ENCODE data around the gene DLK2.
"Not testable (repeated sequence)": the region's sequence is repeated elsewhere in the genome, so short reads cannot be mapped to it uniquely, and the experiment has no call there.

DLK2 gene

DNA sequence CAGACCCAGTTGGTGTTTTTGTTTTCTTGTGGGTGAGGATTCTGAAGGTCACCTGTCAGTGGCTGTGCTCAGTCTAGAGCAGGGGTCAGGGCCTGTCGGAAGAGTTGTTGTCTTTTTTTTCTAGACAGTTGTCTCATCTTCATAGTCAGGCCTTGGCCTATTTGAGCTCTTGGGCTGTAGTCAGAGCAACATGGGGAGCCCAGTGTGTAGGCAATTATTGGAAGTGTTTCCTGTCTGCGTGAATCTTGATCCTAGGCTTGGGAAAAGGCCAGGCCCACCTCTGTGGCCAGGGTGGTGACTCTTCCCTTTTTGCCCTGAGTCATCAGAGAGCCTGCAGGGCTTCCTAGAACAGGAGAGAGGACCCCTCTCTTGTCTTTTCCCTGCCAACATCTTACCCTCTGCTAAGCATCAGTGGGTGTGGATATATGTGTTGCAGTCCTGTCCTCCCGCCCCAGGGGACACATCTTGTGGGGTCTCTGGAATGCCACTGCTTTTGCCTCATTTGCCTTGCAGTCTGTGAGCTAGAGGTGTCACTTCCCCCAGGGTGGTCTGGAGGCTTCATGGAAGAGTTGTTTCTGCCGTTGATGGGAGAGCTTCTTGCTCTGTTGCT lies 33.4 kb upstream of the DLK2 start:
- in situ Hi-C loops (cut with MboI; ENCODE audit: low sequenced_read_pairs): no loop called here

DNA sequence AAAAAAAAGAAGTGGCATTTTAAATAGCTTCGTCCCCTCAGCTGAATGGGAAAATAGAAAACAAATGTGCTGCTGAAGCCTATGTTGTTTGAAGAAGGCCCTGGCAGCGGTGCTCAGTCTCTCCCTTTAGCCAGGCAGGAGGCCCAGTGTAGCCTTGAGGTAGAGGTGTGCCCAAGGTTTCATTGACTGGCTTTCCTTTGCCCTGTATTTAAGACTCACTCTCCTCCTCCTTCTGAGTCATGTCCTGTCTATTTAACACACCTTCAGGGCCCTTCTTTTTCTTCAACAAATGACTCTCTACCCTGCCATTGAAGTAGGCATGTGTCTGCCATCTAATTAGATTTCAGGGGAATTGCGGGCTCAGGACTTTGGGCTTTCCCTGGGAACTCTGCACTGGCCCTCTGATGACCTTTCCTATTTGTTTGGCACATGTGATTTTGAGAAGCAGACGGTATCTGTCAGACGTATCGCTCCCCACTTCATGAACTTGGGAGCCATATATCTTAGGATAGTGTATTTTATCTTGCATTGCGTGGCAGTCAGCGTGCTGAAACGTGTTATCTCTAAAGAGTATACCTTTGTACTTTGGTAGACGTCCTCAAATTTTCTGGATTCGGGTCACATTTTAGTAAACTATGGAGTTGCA lies 26.4 kb upstream of the DLK2 start:
- in situ Hi-C loops (cut with MboI; ENCODE audit: low sequenced_read_pairs): no loop called here

DNA sequence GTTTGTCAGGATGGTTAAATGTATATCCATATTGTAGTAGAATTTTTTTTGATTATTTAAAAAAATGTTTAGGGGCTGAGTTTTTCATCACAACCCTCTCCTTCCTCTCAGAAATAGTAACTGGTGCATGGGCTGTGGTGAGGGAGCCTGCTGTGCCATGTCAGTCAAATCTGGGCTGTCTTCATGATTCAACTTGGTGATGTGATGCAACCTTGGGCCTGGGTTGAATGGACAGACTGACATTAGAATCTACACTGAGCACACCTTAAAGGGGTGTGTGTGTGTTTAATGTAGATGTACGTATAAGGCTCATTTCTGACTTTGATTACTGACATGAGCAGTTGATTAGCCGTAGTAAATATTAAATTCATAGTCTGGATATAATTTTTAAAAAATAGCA lies 25.7 kb upstream of the DLK2 start:
- in situ Hi-C loops (cut with MboI; ENCODE audit: low sequenced_read_pairs): no loop called here

DNA sequence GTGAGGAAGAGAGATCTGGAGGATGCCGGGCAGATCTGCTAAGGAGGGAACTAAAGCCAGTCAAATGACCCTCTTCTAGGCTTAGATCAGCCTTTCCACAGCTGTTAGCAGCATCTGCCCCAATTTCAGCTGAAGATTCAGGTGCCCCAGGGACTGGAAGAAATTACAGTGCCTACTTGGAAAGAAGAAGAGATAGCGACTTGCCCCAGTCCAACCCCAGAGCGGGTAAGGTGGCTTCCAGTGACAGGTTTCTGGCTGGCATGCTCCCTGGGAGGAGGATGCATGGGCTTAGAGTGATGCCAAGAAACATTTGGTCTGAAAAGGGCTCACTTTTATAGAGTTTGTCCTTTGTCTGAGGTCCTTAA lies 22.6 kb upstream of the DLK2 start:
- in situ Hi-C loops (cut with MboI; ENCODE audit: low sequenced_read_pairs): no loop called here

DNA sequence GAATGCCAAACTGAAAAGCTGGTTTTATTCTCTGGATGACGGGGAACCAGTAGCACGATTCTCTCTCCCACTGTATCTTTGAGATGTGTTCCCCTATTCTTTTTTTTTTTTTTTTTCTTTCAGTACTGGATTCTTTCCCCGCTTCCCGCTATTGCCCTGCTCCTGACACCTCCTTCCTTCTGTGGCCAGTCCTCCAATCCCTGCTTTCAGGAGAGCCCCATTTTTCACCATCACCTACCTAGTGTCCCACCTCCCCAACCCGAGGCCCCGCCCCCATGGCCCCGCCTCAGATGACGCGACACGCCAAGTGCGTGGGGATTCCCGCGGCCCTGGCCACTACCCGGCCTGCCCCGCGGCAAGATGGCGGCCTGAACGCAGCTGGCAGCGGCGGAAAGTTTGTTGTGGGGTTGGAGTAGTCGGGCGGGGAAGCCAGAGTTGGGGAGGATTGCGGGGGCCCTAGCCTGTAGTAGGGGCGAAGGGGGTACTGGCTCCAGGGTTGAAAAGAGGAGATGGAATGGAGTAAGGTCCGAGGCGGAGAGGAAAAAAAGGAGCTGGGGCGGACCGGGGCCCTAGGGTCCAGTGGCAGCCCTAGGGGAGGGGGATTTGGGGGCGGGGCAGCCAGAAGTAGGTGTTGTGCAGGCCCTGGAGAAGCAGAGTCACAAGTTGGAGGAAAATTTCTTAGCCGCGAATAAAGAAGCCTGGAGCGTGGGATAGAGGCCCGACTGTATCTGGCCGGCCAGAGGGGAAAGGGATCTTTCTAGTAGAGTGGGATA lies 22.1 kb upstream of the DLK2 start, which contains the start of gene TJAP1:
TSS of gene TJAP1 (plus strand) at position 336 of the 773 bp plus-strand sequence. CDS start 21,432 bp downstream, outside the sequence.
- in situ Hi-C loops (cut with MboI; ENCODE audit: low sequenced_read_pairs): no loop called here

DNA sequence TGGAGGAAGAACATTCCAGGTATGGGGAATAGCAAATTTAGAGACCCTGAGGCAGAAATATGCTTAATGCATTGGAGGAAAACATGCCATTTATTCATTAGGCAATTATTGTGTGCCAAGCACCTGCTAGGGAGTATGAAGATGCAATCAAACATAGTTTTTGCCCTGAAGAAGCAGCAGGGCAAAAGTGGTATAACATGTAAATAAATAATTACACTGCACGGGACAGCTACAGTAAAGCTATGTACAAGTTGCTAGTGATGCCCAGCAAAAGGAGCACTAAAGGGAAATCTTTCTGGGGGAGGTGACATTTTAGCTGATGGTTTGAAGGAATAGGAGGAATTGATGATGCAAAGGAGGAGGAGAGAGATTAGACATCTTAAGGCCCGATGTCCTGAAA lies 21.4 kb upstream of the DLK2 start:
- in situ Hi-C loops (cut with MboI; ENCODE audit: low sequenced_read_pairs): no loop called here

DNA sequence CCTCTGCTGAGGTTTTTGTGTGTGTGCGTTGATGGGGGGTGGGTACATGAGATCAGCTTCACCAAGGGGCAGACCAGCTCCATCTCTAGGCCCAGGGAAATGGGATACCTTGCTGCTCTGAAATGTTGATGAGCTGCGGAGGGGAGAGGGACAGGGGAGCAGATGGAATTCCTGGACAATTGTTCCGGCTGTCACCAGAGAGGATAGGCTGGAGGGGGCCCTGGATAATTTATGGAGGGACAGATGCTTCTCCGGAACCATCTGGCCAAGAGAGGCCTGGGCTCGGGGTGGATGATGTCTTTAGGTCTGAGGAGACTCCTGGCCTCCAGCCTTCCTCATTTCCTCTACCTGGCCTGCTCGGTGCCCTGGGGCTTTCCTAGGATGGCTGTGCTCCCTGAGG lies 20.2 kb upstream of the DLK2 start:
- in situ Hi-C loops (cut with MboI; ENCODE audit: low sequenced_read_pairs): no loop called here

DNA sequence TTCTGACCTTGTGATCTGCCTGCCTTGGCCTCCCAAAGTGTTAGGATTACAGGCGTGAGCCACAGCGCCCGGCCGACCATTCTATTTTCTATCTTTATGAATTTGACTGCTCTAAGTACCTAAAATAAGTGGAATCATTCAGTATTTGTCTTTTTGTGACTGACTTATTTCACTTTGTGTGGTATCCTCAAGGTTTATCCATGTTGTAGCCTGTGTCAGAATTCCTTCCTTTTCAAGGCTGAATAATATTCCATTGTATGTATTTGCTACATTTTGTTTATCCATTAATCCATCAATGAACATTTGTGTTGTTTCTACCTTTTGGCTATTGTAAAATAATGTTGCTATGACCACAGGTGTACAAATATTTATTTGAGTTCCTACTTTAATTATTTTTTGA lies 17.2 kb upstream of the DLK2 start:
- in situ Hi-C loops (cut with MboI; ENCODE audit: low sequenced_read_pairs): no loop called here

DNA sequence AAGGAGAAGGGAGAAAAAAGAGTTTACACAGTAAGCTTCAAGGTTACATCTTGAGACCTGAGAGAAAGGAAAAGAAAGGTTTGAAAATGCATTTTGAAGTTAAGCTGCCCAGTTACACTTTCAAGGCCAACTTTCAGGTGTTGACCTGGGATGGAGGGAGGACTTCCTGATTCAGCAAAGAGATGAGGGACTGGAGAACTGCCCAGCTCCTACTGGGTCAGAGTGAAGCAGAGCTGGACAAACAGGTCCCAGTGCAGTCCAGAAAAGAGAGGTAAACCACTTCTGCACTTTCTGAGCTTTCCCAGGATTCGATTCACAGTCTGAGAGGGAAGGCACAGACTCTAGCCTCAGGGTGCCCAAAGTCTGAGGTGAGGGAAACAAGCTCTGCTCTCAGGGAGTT lies 16.1 kb upstream of the DLK2 start:
- in situ Hi-C loops (cut with MboI; ENCODE audit: low sequenced_read_pairs): no loop called here

DNA sequence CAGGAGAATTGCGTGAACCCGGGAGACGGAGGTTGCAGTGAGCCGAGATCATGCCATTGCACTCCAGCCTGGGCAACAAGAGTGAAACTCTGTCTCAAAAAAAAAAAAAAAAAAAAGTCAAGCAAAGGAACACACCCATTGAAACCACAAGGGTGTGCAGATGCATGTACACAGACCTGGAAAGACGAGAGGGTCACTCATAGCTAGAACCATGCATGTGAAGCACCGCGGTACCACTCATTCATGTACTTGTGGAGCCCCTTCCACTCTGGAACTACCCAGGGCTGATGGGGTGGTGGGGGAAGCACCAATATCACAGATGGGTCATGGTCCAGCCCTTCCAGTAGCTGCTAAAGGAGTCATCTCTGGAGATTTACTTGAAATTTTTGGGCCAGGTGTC lies 14.6 kb upstream of the DLK2 start:
- in situ Hi-C loops (cut with MboI; ENCODE audit: low sequenced_read_pairs): no loop called here

DNA sequence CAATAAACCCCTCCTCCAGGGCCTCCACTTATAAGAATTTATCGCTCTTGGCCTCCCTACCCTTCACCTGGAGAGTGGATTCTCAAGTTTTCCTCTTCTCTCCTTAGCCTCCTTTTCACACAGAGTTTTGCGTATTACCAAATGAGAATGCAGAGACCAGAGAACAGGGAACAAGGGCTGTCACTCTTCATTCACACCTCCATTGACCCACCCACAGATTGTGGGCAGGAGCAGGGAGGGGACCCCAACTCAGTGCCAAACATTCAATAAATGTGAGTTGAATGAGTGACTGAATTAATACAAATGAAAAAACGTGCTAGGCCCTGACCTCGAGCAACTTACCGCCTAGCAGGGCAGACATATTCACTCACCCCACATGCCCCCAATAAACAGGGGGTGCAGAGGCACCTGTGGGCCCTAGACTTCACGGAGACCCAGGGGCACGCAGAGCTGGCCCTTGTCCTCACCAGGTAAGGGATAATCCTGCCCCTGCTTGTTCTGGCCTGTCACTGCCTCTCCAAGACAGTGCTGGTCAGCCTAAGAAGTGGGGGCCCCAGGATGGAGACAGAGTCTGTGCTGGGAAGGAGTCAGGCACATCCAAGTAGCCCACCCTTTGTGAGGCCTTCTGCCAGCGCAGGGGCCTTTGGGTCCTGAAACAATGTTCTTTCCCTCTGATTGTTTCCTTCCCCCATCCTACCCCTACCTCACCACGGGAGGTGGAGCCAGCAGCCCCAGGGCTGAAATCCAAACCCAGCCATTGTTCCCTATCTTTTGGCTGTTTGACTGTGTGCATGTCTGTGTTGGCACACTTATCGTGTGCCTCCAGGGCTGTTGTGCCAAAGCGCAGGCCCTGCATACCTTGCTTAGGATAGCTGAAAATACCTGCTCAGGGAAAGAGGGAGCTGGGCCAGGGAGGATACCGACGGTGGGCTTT lies 13.7 kb upstream of the DLK2 start:
- in situ Hi-C loops (cut with MboI; ENCODE audit: low sequenced_read_pairs): no loop called here

DNA sequence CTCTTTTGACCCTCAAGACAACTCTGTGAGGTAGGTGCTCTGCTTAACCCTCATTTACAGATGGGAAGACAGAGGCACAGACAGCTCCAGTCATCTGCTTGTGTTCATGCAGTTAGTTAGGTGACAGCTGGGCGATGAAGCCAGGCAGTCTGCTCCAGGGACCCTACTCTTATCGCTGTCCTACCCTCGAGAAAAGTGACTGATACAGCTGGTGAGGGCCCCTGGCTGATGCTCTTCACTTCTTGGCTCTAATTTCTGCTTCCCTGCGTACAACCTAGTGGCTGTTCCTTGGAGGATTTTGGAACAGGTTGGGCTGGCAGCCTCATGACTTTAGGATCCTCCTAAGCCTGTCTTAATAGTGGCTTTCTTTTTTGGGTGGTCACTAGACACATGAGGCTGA lies 12.9 kb upstream of the DLK2 start:
- in situ Hi-C loops (cut with MboI; ENCODE audit: low sequenced_read_pairs): no loop called here

DNA sequence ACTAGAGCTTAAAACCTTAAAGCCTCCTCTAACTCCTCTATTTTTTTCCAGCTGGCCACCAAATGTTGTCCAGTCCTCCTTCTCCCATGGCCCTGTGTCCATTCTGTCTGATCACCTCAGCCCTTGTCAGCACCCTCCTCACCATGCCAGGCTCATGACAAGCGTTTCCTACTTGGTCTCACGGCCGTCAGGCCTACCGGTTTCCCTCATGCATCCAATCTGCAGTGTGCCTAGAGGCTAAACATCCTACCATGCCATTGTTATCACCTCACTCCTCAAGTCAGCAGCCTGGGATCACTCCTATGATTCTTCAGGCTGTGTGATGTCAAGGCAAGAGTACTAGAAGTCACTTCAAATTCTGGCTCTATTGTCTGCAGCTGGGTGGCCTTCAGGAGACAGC lies 12.4 kb upstream of the DLK2 start:
- in situ Hi-C loops (cut with MboI; ENCODE audit: low sequenced_read_pairs): no loop called here

DNA sequence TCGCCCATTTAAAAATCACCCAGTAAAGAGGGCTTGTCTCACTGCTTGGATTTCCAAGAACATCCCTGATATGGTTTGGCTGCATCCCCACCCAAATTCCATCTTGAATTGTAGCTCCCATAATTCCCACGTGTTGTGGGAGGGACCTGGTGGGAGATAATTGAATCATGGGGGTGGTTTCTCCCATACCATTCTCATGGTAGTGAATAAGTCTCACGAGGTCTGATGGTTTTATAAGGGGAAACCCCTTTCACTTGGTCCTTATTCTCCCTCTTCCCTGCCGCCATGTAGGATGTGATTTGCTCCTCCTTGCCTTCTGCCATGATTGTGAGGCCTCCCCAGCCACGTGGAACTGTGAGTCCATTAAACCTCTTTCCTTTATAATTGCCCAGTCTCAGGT lies 11.9 kb upstream of the DLK2 start:
- in situ Hi-C loops (cut with MboI; ENCODE audit: low sequenced_read_pairs): not testable (repeated sequence)

DNA sequence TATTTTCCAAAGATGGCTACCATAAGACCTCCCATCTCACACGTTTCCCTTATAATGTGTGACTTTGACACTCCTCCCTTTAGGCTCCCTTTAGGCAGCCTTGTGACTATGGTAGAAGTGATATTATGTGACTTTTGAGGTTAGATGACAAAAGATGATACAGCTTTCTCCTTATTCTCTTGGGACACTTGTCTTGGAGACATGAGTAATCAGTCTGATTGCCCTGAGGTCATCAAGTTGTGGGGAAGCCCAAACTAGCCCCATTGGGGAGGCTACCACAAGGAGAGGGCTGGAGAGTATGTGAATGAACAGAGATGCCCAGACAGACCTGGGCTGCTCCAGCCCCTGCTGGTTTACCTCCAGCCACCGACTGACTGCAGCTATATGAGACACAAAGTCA lies 10.6 kb upstream of the DLK2 start:
- in situ Hi-C loops (cut with MboI; ENCODE audit: low sequenced_read_pairs): no loop called here

DNA sequence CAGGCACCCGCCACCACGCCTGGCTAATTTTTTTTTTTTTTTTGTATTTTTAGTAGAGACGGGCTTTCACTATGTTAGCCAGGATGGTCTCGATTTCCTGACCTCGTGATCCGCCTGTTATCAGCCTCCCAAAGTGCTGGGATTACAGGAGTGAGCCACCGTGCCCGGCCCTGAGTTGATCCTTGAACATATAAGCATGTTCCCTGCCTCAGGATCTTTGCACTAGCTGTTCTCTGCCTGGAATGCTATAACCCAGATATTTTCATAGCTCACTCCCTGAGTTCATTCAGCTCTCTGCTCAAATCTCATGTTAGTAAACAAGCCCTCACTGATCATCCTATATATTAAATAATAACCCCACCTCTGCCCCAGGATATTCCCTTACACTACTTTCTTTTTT lies 9.0 kb upstream of the DLK2 start:
- in situ Hi-C loops (cut with MboI; ENCODE audit: low sequenced_read_pairs): no loop called here

DNA sequence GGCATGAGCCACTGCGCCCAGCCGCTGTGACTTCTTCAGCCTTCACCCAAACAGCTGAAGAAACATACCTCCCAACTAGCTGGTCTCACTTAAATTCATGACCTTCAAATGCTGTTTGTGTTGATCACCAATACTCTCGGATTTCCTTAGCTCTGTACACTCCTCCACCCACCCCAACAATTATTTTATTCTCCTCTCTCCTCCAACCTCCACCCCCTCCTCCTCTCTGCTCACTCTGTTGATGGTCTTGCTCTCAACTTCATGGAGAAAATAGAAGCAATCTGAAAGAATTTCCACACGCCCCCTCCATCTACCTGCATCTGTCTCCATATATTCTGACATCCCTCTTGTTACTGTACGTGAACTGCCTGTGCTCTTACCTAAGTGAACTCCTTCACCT lies 6.6 kb upstream of the DLK2 start:
- in situ Hi-C loops (cut with MboI; ENCODE audit: low sequenced_read_pairs): no loop called here

DNA sequence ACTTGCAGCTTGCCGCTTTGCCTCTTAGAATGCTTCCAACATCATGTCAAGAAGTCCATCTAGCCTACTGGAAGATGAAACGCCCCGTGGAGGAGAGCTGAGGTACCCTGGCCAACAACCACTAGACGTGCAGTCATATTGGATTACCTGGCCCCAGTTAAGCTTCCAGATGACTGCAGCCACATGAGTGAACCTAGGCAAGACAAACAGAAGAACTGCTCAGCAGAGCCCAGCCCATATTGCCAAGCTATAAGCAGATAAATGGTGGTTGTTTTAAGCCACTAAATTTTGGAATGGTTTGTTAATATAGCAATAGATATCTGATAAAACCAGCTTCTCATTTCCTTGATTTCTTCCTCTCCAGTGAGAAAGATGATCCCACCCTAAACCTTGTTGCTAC lies 4.7 kb upstream of the DLK2 start:
- in situ Hi-C loops (cut with MboI; ENCODE audit: low sequenced_read_pairs): no loop called here

DNA sequence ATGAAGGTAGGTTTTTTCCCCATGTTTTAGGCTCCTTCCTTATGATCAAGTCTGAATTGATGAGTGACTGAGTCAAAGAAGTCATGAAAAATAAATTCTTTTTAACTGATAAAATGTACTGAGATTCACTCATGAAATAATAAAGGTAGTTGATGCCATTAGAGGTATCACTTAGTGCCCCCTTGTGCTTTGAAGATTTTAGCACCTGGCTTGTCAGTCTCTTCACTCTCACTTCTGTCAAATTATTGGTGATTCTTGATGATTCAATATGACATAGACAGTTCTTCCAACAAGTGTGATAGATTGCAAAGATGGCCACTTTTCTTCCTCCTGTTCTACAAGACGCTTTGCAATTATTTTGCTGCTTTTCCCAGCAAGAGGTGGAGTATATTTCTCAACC lies 4.2 kb upstream of the DLK2 start:
- in situ Hi-C loops (cut with MboI; ENCODE audit: low sequenced_read_pairs): no loop called here

DNA sequence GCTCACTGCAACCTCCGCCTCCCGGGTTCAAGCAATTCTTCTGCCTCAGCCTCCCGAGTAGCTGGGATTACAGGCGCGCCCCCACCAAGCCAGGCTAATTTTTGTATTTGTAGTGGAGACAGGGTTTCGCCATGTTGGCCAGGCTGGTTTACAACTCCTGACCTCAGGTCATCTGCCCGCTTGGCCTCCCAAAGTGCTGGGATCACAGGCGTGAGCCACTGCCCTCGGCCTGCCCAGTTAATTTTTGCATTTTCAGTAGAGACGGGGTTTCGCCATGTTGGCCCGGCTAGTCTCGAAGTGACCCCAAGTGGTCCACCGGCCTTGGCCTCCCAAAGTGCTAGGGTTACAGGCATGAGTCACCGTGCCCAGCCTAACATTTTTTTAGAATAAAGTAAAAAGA lies 2.8 kb upstream of the DLK2 start:
- in situ Hi-C loops (cut with MboI; ENCODE audit: low sequenced_read_pairs): not testable (repeated sequence)

DNA sequence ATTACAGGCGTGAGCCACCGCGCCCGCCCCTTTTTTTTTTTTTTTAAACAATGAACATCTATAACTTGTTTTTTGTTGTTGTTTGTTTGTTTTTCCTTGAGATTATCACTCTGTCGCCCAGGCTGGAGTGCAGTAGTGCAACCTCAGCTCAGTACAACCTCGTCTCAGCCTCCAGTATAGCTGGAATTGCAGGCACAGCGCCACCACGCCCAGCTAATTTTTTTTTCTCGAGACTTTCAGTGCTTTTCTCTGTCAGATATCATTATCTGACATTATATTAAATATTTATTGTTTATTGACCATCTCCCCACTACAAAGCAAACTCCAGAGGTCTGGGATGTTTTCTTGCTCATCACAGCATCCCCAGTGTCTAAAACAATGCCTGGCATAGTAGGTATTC lies 2.3 kb upstream of the DLK2 start:
- in situ Hi-C loops (cut with MboI; ENCODE audit: low sequenced_read_pairs): no loop called here
